HFF-Myc (cell line): ENCODE data around the gene FAM204A.
A peak's percentile ranks its signal among the peaks of the same experiment; 100 is the strongest.

Source experiments
- DNase-seq: peaks from one replicate; pipeline ENCODE4 v3.0.0-alpha.2; 2011; ENCODE audit warnings: low read depth; ENCODE audit errors: extremely low read depth
- H3K4me3 ChIP-seq: replicated peaks from 2 replicates; pipeline ENCODE4 v1.5.1; 2011; ENCODE audit warnings: low read depth, mild to moderate bottlenecking, control low read depth, low read length
- TF ChIP-seq, protein P1 (sequence below): IDR thresholded peaks from 2 replicates; pipeline ENCODE4 v1.5.1; 2012; ENCODE audit warnings: mild to moderate bottlenecking, low read depth, low read length, control low read depth; ENCODE audit errors: missing control alignments

Gene FAM204A

DNA sequence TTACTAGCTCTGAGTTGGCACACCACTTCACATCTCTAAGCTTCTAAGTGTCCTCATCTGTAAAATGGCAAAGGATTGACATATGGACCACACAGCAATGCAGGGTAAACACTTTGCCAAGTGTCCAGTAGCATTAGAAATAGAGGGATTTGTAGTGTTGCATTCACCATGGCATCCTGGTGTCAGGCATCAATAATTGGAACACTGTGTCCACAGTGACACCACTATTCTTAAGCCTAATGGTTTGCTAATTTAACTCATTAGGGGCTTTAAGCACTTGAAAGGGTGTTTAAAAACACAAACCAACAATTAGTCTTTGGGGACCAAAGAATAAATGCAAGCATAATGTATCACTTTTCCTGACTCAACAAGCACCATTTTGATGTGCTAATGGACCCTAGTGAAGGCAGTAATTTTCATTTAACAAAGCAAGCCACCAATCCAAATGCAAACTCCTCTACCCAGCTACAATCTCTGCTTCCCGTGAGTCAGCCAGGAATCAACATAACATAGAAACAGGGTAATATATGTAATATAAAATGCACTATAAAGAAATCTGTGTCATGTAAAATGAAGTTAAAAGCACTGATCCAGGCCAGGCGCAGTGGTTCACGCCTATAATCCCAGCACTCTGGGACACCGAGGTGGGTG is 75.9 kb downstream of the FAM204A start:
- no peak overlapping the region for H3K4me3 ChIP-seq
- TF ChIP-seq, protein P1, sequence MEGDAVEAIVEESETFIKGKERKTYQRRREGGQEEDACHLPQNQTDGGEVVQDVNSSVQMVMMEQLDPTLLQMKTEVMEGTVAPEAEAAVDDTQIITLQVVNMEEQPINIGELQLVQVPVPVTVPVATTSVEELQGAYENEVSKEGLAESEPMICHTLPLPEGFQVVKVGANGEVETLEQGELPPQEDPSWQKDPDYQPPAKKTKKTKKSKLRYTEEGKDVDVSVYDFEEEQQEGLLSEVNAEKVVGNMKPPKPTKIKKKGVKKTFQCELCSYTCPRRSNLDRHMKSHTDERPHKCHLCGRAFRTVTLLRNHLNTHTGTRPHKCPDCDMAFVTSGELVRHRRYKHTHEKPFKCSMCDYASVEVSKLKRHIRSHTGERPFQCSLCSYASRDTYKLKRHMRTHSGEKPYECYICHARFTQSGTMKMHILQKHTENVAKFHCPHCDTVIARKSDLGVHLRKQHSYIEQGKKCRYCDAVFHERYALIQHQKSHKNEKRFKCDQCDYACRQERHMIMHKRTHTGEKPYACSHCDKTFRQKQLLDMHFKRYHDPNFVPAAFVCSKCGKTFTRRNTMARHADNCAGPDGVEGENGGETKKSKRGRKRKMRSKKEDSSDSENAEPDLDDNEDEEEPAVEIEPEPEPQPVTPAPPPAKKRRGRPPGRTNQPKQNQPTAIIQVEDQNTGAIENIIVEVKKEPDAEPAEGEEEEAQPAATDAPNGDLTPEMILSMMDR = no peak
- no peak for DNase-seq

- no peak overlapping the region for H3K4me3 ChIP-seq
- DNase-seq = no peak
- TF ChIP-seq, protein P1 = no peak
These were observed 77.2 kb downstream of the FAM204A start for GRCh38 chr10:118264838-118265470.

DNA sequence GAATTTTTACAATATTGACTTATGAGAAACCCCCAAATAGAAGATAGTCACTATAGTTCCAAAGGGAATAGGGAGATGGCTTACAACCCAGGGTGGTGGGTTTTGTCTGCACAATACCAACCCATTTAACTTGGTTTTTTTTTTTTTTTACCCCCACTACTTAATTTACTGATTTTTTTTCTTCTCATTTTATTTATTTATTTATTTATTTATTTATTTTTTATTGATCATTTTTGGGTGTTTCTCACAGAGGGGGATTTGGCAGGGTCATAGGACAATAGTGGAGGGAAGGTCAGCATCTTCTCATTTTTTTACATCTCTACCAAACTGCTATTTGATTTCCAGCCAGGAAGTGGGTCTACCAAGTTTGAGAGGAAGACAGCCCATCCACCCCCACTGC is 77.9 kb downstream of the FAM204A start:
- TF ChIP-seq, protein P1 = no peak
- DNase-seq = no peak
- no peak overlapping the region for H3K4me3 ChIP-seq

DNA sequence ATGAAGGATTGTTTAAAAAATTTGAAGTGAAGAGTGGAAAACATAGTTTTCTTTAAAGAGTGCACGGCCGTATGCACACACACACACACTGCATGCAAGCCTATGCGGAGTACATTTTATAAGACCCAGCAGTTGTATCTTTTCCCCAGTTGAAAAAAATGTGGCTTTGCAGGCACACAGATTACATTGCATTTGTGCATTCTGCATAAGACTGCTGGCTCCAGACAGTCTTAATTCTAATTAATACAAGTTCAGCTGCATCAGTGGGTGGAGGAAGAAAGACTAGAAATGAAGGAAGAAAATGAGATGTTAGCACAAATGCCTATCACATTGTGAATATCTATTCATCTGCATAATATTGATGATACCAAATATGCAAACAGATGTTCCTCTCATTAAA is 79.6 kb downstream of the FAM204A start:
- TF ChIP-seq, protein P1 = no peak
- H3K4me3 ChIP-seq = no peak overlapping the region
- DNase-seq = no peak

DNA sequence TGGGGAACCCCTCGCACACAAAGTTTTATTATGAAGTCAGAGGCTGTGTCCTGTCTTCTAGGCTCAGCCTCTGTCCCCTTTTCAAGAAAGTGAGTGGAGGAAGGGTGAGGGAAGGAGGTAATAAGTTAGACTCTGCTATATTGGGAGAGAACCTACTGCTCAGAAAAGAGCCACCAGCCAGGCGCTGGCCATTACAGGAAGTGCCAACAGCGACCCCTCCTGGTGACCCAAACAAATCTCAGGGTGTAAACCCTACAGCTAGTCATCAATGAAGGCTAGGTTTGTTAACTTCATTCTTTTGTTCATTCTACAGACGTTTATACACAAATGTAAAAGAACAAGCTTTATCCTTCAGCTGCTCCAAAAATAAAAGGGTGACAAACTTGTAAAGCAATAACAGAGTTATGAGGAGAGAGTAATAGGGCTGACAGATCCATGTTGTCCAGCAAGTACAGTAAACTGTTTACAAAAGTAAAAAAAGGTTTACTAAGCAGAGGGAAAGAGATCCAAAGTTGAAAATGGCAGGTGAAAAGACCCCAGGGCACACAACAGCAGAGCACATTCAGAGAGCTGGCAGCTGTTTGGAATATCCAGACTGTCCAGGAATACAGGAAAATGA is 82.7 kb downstream of the FAM204A start:
- no peak overlapping the region for H3K4me3 ChIP-seq
- TF ChIP-seq, protein P1 = peak; percentile 77
- DNase-seq = no peak

GRCh38 chr10:118258285-118258684 is 83.8 kb downstream of the FAM204A start:
- no peak for DNase-seq
- TF ChIP-seq, protein P1 = no peak
- H3K4me3 ChIP-seq = no peak overlapping the region
